Psoas muscle (tissue), 8 donors: ENCODE data around the gene METRNL. TPM values are rescaled to one million over a fixed set of nuclear protein-coding genes. Genes with fewer than 3 reads are reported as not detected.

ENCODE experiments used
- ATAC-seq, 4 donors: fragments of 200-7000 bp; cut with Tn5 transposase; one replicate each; pipeline ENCODE4 v1.9.1; 2020; ENCODE audit warnings: moderate library complexity in 3 of 4, mild to moderate bottlenecking in 2 of 4
- DNase-seq, 2 donors: peaks; one replicate each; pipeline ENCODE4 v3.0.0-alpha.2; 2020
- H3K27ac ChIP-seq: fragments of 200-600 bp; one replicate; pipeline ENCODE4 v1.8.0; 2022
- H3K27me3 ChIP-seq, 3 donors: fragments of 200-600 bp in 1 of 3; one replicate each; pipeline versions ENCODE4 v1.6.1 to v1.8.0; 2013 to 2022; ENCODE audit warnings: low read length in 2 of 3, mild to moderate bottlenecking in 2 of 3, moderate library complexity in 1 of 3; ENCODE audit not compliant: insufficient read depth in 3 of 3
- H3K36me3 ChIP-seq, 2 donors: fragments of 200-600 bp in 1 of 2; one replicate each; pipeline versions ENCODE4 v1.6.1 to v1.8.0; 2013 to 2022; ENCODE audit warnings: low read depth in 1 of 2, mild to moderate bottlenecking in 1 of 2, moderate library complexity in 1 of 2; ENCODE audit not compliant: insufficient read depth in 1 of 2
- H3K4me1 ChIP-seq: fragments of 200-600 bp; one replicate; pipeline ENCODE4 v1.8.0; 2022
- H3K4me3 ChIP-seq: fragments of 200-600 bp; one replicate; pipeline ENCODE4 v1.8.0; 2022; ENCODE audit warnings: mild to moderate bottlenecking
- H3K9me3 ChIP-seq: fragments of 200-600 bp; one replicate; pipeline ENCODE4 v1.8.0; 2022
- CTCF ChIP-seq: fragments of 200-600 bp; IDR thresholded peaks from one replicate; pipeline ENCODE4 v1.8.0; 2022; ENCODE audit warnings: antibody characterized with exemption
- WGBS, 3 donors: extraction: QIAGEN DNeasy Blood & Tissue Kit; methylation state at CpG; one replicate each; pipeline versions ENCODE4 v1.1.6 to v1.1.7; 2013; 5-methylcytosine and 5-hydroxymethylcytosine counted together
- intact Hi-C, 2 donors: fragments of 100-400 bp; cut with DNase I; formaldehyde crosslinking; loops; one replicate each; pipeline versions ENCODE4 v1.11.0 to v1.14.2; 2022
- polyA plus RNA-seq, 3 donors: library from polyadenylated mRNA; stranded (reverse); fragments of 200-250 nt; gene quantifications; one replicate each; pipeline ENCODE4 v1.2.3, GENCODE V29; 2013
- total RNA-seq, 4 donors: library from RNA; stranded (reverse); fragmentation: NEBNext Ultra II Directional in 2 of 4; extraction: Animal tissue kit (Norgen Biotek cat#: 25700) in 2 of 4; gene quantifications; one replicate each; pipeline versions ENCODE4 v1.2.1 to v1.2.4, GENCODE V29; 2021 to 2023
- donor health status: healthy with polysubstance abuse.
- donor health status: DM: no; HTN: no; CAD: no; lungs with moderate emphysema.
- donor health status: Bipolar disorder and iron deficiency.
- donor health status: healthy.
- donor health status: DM: yes; HTN: yes; CAD: no.
- donor health status: DM: no; HTN: no; CAD: no.
- donor health status: DM: no; HTN: no; CAD: no.
- donor health status: DM: yes; HTN: yes; CAD: no.

Gene METRNL
- total and polyA plus RNA-seq, 7 donors: 6.7 to 81.7 (median 12.1) TPM

GRCh38 chr17:83034525-83034924 lies 44.9 kb upstream of the METRNL start:
- no peak overlapping the region for H3K4me3 ChIP-seq
- TF ChIP-seq CTCF: no peak
- no peaks in the 10 kb centered on the region for H3K4me1 ChIP-seq
- DNase-seq (no peak), ATAC-seq (no peak)
- no peaks in the 10 kb centered on the region for H3K9me3 ChIP-seq
- 86 to 98% (median 94%) methylated on average over 14 of the region's 14 CpGs for WGBS, 3 donors
- intact Hi-C loops: no loop called here
- no peak overlapping the region for H3K27ac ChIP-seq
- no peaks in the 10 kb centered on the region for H3K27me3 ChIP-seq
- peaks cover 0 to 12% of the 10 kb centered on the region in 2 donors for H3K36me3 ChIP-seq

GRCh38 chr17:83035722-83036121 lies 43.7 kb upstream of the METRNL start:
- peaks cover 0 to 12% of the 10 kb centered on the region in 2 donors for H3K36me3 ChIP-seq
- ATAC-seq: no peak
- no peak for DNase-seq
- H3K4me1 ChIP-seq: no peaks in the 10 kb centered on the region
- no peak overlapping the region for H3K4me3 ChIP-seq
- 80 to 82% (median 80%) methylated on average over 13 of the region's 13 CpGs for WGBS, 3 donors
- H3K27me3 ChIP-seq: no peaks in the 10 kb centered on the region
- no peak overlapping the region for H3K27ac ChIP-seq
- H3K9me3 ChIP-seq: peaks cover 4% of the 10 kb centered on the region
- TF ChIP-seq CTCF: no peak
- intact Hi-C loops: no loop called here

GRCh38 chr17:83036193-83036592 lies 43.2 kb upstream of the METRNL start:
- Histone ChIP-seq H3K9me3 (peaks cover 8% of the 10 kb centered on the region), H3K27ac (no peak overlapping the region), H3K27me3 (no peaks in the 10 kb centered on the region), H3K36me3 (peaks cover 0 to 12% of the 10 kb centered on the region in 2 donors), H3K4me1 (no peaks in the 10 kb centered on the region), H3K4me3 (no peak overlapping the region)
- DNase-seq: no peak
- TF ChIP-seq CTCF: no peak
- no peak for ATAC-seq
- 76 to 91% (median 81%) methylated on average over 7 of the region's 7 CpGs for WGBS, 3 donors
- intact Hi-C loops: no loop called here

GRCh38 chr17:83036666-83037065 lies 42.7 kb upstream of the METRNL start:
- intact Hi-C loops: no loop called here
- DNase-seq: no peak

More at GRCh38 chr17:83036666-83037065, 42.7 kb upstream of the METRNL start:
- TF ChIP-seq CTCF: no peak
- WGBS, 3 donors: 64 to 80% (median 68%) methylated on average over 7 of the region's 7 CpGs
- Histone ChIP-seq H3K4me1 (no peaks in the 10 kb centered on the region), H3K27me3 (no peaks in the 10 kb centered on the region), H3K27ac (no peak overlapping the region), H3K9me3 (peaks cover 13% of the 10 kb centered on the region), H3K4me3 (no peak overlapping the region), H3K36me3 (peaks cover 0 to 15% of the 10 kb centered on the region in 2 donors)
- ATAC-seq: no peak
